ENCODE results near the gene LPP. TPM values are rescaled to one million over a fixed set of nuclear protein-coding genes. Genes with fewer than 3 reads are reported as not detected.

The LPP gene
- total RNA-seq, 1 donor from 2014 or later = 23.1 TPM

DNA sequence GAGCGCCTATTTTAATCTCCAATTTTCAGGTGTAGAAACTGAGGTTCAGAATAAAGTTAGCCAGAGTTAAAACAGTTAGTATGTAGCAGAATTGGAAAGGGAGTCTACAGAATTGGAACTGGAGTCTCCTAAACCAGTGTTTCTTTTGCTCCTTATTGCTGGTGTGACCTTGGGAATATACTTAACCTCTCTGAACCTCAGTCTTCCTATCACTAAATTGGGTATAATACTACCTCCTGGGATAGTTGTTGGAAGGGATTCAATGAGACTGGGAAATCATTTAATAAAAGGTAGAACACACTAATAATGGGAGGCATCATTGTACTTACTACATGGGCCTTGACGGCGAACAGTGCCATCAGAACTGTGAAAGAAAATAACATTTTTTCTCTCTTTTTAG is 55.1 kb downstream of the LPP start:
- no peak overlapping the region for H3K27ac Mint-ChIP-seq (ENCODE audit: unreplicated experiment)
- TF ChIP-seq, protein P1, sequence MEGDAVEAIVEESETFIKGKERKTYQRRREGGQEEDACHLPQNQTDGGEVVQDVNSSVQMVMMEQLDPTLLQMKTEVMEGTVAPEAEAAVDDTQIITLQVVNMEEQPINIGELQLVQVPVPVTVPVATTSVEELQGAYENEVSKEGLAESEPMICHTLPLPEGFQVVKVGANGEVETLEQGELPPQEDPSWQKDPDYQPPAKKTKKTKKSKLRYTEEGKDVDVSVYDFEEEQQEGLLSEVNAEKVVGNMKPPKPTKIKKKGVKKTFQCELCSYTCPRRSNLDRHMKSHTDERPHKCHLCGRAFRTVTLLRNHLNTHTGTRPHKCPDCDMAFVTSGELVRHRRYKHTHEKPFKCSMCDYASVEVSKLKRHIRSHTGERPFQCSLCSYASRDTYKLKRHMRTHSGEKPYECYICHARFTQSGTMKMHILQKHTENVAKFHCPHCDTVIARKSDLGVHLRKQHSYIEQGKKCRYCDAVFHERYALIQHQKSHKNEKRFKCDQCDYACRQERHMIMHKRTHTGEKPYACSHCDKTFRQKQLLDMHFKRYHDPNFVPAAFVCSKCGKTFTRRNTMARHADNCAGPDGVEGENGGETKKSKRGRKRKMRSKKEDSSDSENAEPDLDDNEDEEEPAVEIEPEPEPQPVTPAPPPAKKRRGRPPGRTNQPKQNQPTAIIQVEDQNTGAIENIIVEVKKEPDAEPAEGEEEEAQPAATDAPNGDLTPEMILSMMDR (IDR thresholded peaks at IDR 0.05; ENCODE audit: partially characterized antibody, unreplicated experiment) = no peak
- H3K9me3 Mint-ChIP-seq (ENCODE audit: unreplicated experiment) = peaks cover 2% of the 10 kb centered on the region
- DNase-seq = no peak
- peaks cover 26% of the 10 kb centered on the region for H3K4me1 Mint-ChIP-seq (ENCODE audit: low read depth, unreplicated experiment)
- H3K4me3 Mint-ChIP-seq (ENCODE audit: unreplicated experiment) = no peak overlapping the region
- peaks cover 2% of the 10 kb centered on the region for H3K27me3 Mint-ChIP-seq (ENCODE audit: unreplicated experiment)
- no peaks in the 10 kb centered on the region for H3K36me3 Mint-ChIP-seq (ENCODE audit: unreplicated experiment)

DNA sequence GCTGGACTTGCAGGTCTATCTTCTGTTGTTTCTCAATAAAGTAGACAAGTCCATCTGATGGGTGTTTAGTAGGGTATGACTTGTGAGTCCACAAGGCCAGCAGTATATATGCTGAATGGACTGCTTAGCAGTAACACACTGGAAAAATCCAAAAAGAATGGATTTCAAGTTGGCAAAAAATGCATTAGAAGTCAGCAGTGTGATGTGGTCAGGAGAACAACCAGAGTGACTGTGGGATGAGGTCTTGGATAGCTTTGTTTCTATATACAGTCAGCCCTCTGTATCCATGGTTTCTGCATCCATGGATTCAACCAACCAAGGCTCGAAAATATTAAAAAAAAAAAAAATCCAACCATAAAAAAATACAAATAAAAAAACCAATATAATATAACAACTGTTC is 55.8 kb downstream of the LPP start:
- H3K27ac Mint-ChIP-seq (ENCODE audit: unreplicated experiment) = no peak overlapping the region
- H3K4me3 Mint-ChIP-seq (ENCODE audit: unreplicated experiment) = no peak overlapping the region
- H3K27me3 Mint-ChIP-seq (ENCODE audit: unreplicated experiment) = peaks cover 6% of the 10 kb centered on the region
- DNase-seq = no peak
- H3K36me3 Mint-ChIP-seq (ENCODE audit: unreplicated experiment) = no peaks in the 10 kb centered on the region
- H3K4me1 Mint-ChIP-seq (ENCODE audit: low read depth, unreplicated experiment) = peaks cover 29% of the 10 kb centered on the region
- TF ChIP-seq, protein P1 (IDR thresholded peaks at IDR 0.05; ENCODE audit: partially characterized antibody, unreplicated experiment) = no peak
- H3K9me3 Mint-ChIP-seq (ENCODE audit: unreplicated experiment) = peaks cover 5% of the 10 kb centered on the region

DNA sequence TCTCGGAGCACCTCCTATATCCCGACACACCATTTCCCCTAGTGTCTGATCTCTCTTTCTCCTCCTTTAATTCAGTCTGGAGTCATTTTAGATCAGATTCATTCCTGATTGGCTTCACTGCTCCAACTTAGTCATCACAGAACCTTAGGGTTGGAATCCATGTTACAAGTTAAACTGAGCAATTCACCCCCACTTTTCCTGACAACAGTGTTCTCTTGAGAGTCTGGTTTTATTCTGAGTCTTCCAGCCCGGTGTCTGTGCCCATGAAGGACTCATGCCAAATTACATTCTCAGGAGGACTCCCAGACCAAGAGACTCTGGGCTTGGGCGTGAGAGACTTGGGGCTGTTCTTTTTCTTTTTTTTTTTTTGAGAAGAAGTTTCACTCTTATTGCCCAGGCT is 57.5 kb downstream of the LPP start:
- no peak for DNase-seq
- Mint-ChIP-seq H3K4me3 (ENCODE audit: unreplicated experiment) (no peak overlapping the region), H3K9me3 (ENCODE audit: unreplicated experiment) (peaks cover 7% of the 10 kb centered on the region), H3K36me3 (ENCODE audit: unreplicated experiment) (no peaks in the 10 kb centered on the region), H3K27me3 (ENCODE audit: unreplicated experiment) (peaks cover 6% of the 10 kb centered on the region), H3K4me1 (ENCODE audit: low read depth, unreplicated experiment) (peaks cover 28% of the 10 kb centered on the region), H3K27ac (ENCODE audit: unreplicated experiment) (no peak overlapping the region)
- TF ChIP-seq, protein P1 (IDR thresholded peaks at IDR 0.05; ENCODE audit: partially characterized antibody, unreplicated experiment) = no peak

DNA sequence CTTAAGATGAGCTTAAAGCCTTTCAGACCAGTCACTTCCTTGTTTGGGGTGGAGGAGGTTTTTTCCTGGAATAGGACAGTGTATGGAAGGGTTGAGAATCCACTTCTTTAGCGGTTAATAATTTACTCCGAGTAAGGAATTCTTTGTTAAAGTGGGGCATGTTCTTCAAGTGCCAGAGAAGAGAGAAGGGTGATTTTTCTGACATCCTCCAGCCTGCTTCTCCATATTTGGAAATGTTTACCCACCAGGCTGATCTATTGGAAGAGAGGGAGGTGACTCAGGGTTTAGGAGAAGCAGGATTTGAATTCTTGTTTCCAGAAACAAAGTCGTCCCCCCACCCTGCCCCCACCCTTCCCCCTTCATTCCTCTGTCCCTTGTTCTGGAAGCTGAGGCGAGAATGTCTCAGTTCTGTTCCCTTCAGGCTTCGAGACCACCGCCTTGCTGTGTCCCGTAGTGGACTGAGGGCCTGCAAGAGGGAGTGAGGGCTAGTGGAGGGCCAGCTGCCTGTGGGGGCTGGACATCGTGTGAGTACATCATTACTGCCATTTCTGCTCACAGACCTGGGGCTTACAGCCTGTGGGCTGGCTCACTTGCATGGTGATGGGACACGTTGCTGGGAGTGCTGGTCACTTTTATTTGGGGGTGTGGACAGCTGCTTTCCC is 58.5 kb downstream of the LPP start:
- H3K9me3 Mint-ChIP-seq (ENCODE audit: unreplicated experiment) = peaks cover 7% of the 10 kb centered on the region
- H3K4me1 Mint-ChIP-seq (ENCODE audit: low read depth, unreplicated experiment) = peaks cover 25% of the 10 kb centered on the region
- TF ChIP-seq, protein P1 (IDR thresholded peaks at IDR 0.05; ENCODE audit: partially characterized antibody, unreplicated experiment) = no peak
- no peak overlapping the region for H3K4me3 Mint-ChIP-seq (ENCODE audit: unreplicated experiment)
- peaks cover 6% of the 10 kb centered on the region for H3K27me3 Mint-ChIP-seq (ENCODE audit: unreplicated experiment)
- H3K36me3 Mint-ChIP-seq (ENCODE audit: unreplicated experiment) = no peaks in the 10 kb centered on the region
- DNase-seq = no peak
- no peak overlapping the region for H3K27ac Mint-ChIP-seq (ENCODE audit: unreplicated experiment)

DNA sequence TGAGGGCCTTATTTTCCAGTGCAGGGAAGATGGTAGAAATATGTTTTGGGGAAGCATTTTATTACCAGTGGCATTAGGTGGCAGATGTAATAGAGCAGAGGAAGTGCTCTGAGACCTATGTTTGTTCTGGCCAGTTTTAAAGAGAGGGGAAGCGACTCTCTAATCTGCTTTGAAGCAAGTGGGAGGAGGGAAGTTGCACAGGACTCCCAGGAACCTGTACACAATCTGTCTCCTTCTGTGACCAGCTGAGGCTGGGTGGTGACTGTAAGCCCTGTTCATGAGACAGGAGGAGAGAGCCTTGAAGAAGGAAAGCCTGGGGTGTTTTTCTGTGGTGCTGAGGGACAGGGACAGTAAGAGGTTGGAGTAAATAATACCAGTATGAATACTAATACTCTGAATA is 60.5 kb downstream of the LPP start:
- H3K36me3 Mint-ChIP-seq (ENCODE audit: unreplicated experiment) = no peaks in the 10 kb centered on the region
- DNase-seq = no peak
- peaks cover 7% of the 10 kb centered on the region for H3K9me3 Mint-ChIP-seq (ENCODE audit: unreplicated experiment)
- no peak overlapping the region for H3K4me3 Mint-ChIP-seq (ENCODE audit: unreplicated experiment)
- peaks cover 10% of the 10 kb centered on the region for H3K4me1 Mint-ChIP-seq (ENCODE audit: low read depth, unreplicated experiment)
- TF ChIP-seq, protein P1 (IDR thresholded peaks at IDR 0.05; ENCODE audit: partially characterized antibody, unreplicated experiment) = no peak
- H3K27ac Mint-ChIP-seq (ENCODE audit: unreplicated experiment) = peak overlapping the region; percentile 63
- peaks cover 6% of the 10 kb centered on the region for H3K27me3 Mint-ChIP-seq (ENCODE audit: unreplicated experiment)

All from glutamatergic neuron (in vitro differentiated cells).